BLaER1 treated with 17β-estradiol and CSF1 and Interleukin-3, amounts not matched to agents 10 nM and 100 nM (cell line): ENCODE results near the gene PF4V1.
"Not testable (repeated sequence)": the region's sequence is repeated elsewhere in the genome, so short reads cannot be mapped to it uniquely, and the experiment has no call there.

Experiments used
- H3K27ac ChIP-seq, 11 experiments: shearing (Covaris generic); formaldehyde crosslinking; 2 replicates each; pipeline ENCODE4 v1.8.1; 2022
- H3K27me3 ChIP-seq, 11 experiments: shearing (Covaris generic); formaldehyde crosslinking; 2 replicates each; pipeline ENCODE4 v1.8.1; 2022
- H3K36me3 ChIP-seq, 11 experiments: shearing (Covaris generic); formaldehyde crosslinking; 2 replicates each; pipeline ENCODE4 v1.8.1; 2022
- H3K4me1 ChIP-seq, 10 experiments: shearing (Covaris generic); formaldehyde crosslinking; 2 replicates each; pipeline ENCODE4 v1.8.1; 2022
- H3K4me2 ChIP-seq, 11 experiments: shearing (Covaris generic); formaldehyde crosslinking; 2 replicates each; pipeline ENCODE4 v1.8.1; 2022
- H3K4me3 ChIP-seq, 10 experiments: shearing (Covaris generic); formaldehyde crosslinking; 2 replicates each; pipeline ENCODE4 v1.8.1; 2022
- H3K9ac ChIP-seq, 11 experiments: shearing (Covaris generic); formaldehyde crosslinking; 2 replicates each; pipeline ENCODE4 v1.8.1; 2022
- H3K9me3 ChIP-seq, 11 experiments: shearing (Covaris generic); formaldehyde crosslinking; replicated peaks in 1 of 11; 2 replicates each; pipeline ENCODE4 v1.8.1; 2022
- H4K20me1 ChIP-seq, 11 experiments: shearing (Covaris generic); formaldehyde crosslinking; 2 replicates each; pipeline ENCODE4 v1.8.1; 2022
- Cebpa-rat ChIP-seq, 11 experiments: shearing (Covaris generic); IDR thresholded peaks; 2 replicates each; pipeline ENCODE4 v1.8.1; 2022

PF4V1 gene

GRCh38 chr4:73896416-73896815, 43.3 kb downstream of the PF4V1 start:
- Histone ChIP-seq H3K9ac (no peak overlapping the region), H3K4me1 (peaks cover 0 to 9% (median 0%) of the 10 kb centered on the region in 10 experiments; a peak in 4 of 20 replicates), H3K9me3 (no peaks in the 10 kb centered on the region), H3K4me3 (no peak overlapping the region), H3K4me2 (no peak overlapping the region), H4K20me1 (no peaks in the 10 kb centered on the region), H3K27ac (no peak overlapping the region), H3K36me3 (no peaks in the 10 kb centered on the region), H3K27me3 (no peaks in the 10 kb centered on the region)
- no peak for TF ChIP-seq Cebpa-rat (IDR thresholded peaks at IDR 0.05)

- Histone ChIP-seq H3K4me2 (no peak overlapping the region), H3K9ac (no peak overlapping the region), H3K27me3 (no peaks in the 10 kb centered on the region), H3K36me3 (no peaks in the 10 kb centered on the region), H3K4me1 (peaks cover 0 to 10% (median 0%) of the 10 kb centered on the region in 10 experiments; a peak in 4 of 20 replicates), H3K9me3 (no peaks in the 10 kb centered on the region), H3K27ac (no peak overlapping the region), H4K20me1 (no peaks in the 10 kb centered on the region), H3K4me3 (no peak overlapping the region)
- no peak for TF ChIP-seq Cebpa-rat (IDR thresholded peaks at IDR 0.05)
Measured at GRCh38 chr4:73897380-73898136, 44.5 kb downstream of the PF4V1 start.

GRCh38 chr4:73899338-73899737, 46.2 kb downstream of the PF4V1 start:
- H4K20me1 ChIP-seq, H3K27me3 ChIP-seq, H3K36me3 ChIP-seq, H3K9me3 ChIP-seq, H3K4me2 ChIP-seq, H3K4me3 ChIP-seq, H3K27ac ChIP-seq, H3K9ac ChIP-seq: not testable (repeated sequence)
- peaks cover 0 to 17% (median 0%) of the 10 kb centered on the region in 10 experiments; a peak in 5 of 20 replicates for H3K4me1 ChIP-seq

GRCh38 chr4:73901031-73901430, 47.9 kb downstream of the PF4V1 start:
- H3K9me3 ChIP-seq = no peaks in the 10 kb centered on the region

GRCh38 chr4:73902038-73902637, 49.0 kb downstream of the PF4V1 start:
- no peaks in the 10 kb centered on the region for H4K20me1 ChIP-seq
- no peak for TF ChIP-seq Cebpa-rat (IDR thresholded peaks at IDR 0.05)
- no peaks in the 10 kb centered on the region for H3K36me3 ChIP-seq
- H3K9ac ChIP-seq = no peak overlapping the region
- H3K27me3 ChIP-seq = no peaks in the 10 kb centered on the region
- H3K27ac ChIP-seq = no peak overlapping the region
- peaks cover 0 to 24% (median 0%) of the 10 kb centered on the region in 10 experiments; a peak in 5 of 20 replicates for H3K4me1 ChIP-seq
- no peaks in the 10 kb centered on the region for H3K9me3 ChIP-seq
- no peak overlapping the region for H3K4me3 ChIP-seq
- H3K4me2 ChIP-seq = peak overlapping the region in 2 of 11 experiments; percentile 26 to 37; a peak in 4 of 22 replicates

More at GRCh38 chr4:73901031-73901430, 47.9 kb downstream of the PF4V1 start:
- H3K36me3 ChIP-seq = no peaks in the 10 kb centered on the region
- no peaks in the 10 kb centered on the region for H3K27me3 ChIP-seq
- H3K4me1 ChIP-seq = peaks cover 0 to 19% (median 0%) of the 10 kb centered on the region in 10 experiments; a peak in 5 of 20 replicates
- H3K4me2 ChIP-seq = no peak overlapping the region
- no peak overlapping the region for H3K4me3 ChIP-seq
- no peak for TF ChIP-seq Cebpa-rat (IDR thresholded peaks at IDR 0.05)
- no peaks in the 10 kb centered on the region for H4K20me1 ChIP-seq
- no peak overlapping the region for H3K27ac ChIP-seq
- no peak overlapping the region for H3K9ac ChIP-seq

- H3K4me2 ChIP-seq = peak overlapping the region in 2 of 11 experiments; percentile 26 to 37; a peak in 4 of 22 replicates
- no peaks in the 10 kb centered on the region for H3K9me3 ChIP-seq
- no peak overlapping the region for H3K9ac ChIP-seq
- H3K4me3 ChIP-seq = no peak overlapping the region
- no peak overlapping the region for H3K27ac ChIP-seq
- no peaks in the 10 kb centered on the region for H3K36me3 ChIP-seq
- H3K27me3 ChIP-seq = no peaks in the 10 kb centered on the region
- no peak for TF ChIP-seq Cebpa-rat (IDR thresholded peaks at IDR 0.05)
- H3K4me1 ChIP-seq = peaks cover 0 to 25% (median 0%) of the 10 kb centered on the region in 10 experiments; a peak in 5 of 20 replicates
- H4K20me1 ChIP-seq = no peaks in the 10 kb centered on the region
Measured at GRCh38 chr4:73902817-73903547, 49.9 kb downstream of the PF4V1 start.
